Testis (tissue), 2 donors: ENCODE data around the gene VASN.

Experiments
- CTCF ChIP-seq, 3 experiments: fragments of 450-650 bp in 2 of 3; fragments of 200-600 bp in 1 of 3; sonication (generic) in 1 of 3; IDR thresholded peaks; one replicate each; pipeline ENCODE4 v1.5.1; 2016 to 2019; ENCODE audit warnings: antibody characterized with exemption in 3 of 3, mild to moderate bottlenecking in 2 of 3, moderate library complexity in 1 of 3
- POLR2A ChIP-seq: fragments of 450-650 bp; IDR thresholded peaks from one replicate; pipeline ENCODE4 v1.6.1; 2017; ENCODE audit warnings: antibody characterized with exemption, mild to moderate bottlenecking, moderate library complexity

GRCh38 chr16:4403133-4403949 is 31.7 kb downstream of the VASN start:
- TF ChIP-seq POLR2A (no peak), CTCF (IDR thresholded peaks at IDR 0.05) (no peak)
